ENCODE measurements around the gene APC2. TPM values are rescaled to one million over a fixed set of nuclear protein-coding genes. Genes with fewer than 3 reads are reported as not detected.

The APC2 gene
- total RNA-seq, 2 experiments from 2014 or later, result 0.07 to 0.29 TPM

- ChIA-PET CTCF (no interaction called here), POLR2A (interaction anchor here (0.6 to 1.7 kb wide), 7 partner anchors 11 to 162 kb away, joined by 3 to 4 read pairs (median 3); no protein-coding TSS in a partner anchor)
- intact Hi-C loops (cut with micrococcal nuclease), result no loop called here
- no peaks in the 10 kb centered on the region for H3K9me3 Mint-ChIP-seq
- TF ChIP-seq CTCF (IDR thresholded peaks at IDR 0.05), result no peak
- H3K27me3 Mint-ChIP-seq, result peaks cover 5% of the 10 kb centered on the region
- H3K27ac Mint-ChIP-seq, result no peak overlapping the region
- H3K4me3 Mint-ChIP-seq, result peak overlapping the region; percentile 27
- peaks cover 44% of the 10 kb centered on the region for H3K36me3 Mint-ChIP-seq (ENCODE audit: low read depth)
- DNase-seq (no peak), ATAC-seq (no peak)
- H3K4me1 Mint-ChIP-seq (ENCODE audit: low read depth), result peaks cover 42% of the 10 kb centered on the region
Observed at GRCh38 chr19:1441677-1442438, 8.1 kb upstream of the APC2 start.

- H3K4me1 Mint-ChIP-seq (ENCODE audit: low read depth), result peaks cover 29% of the 10 kb centered on the region
- ChIA-PET CTCF (interaction anchor here (0.7 to 2.8 kb wide), 16 partner anchors 8 to 201 kb away, joined by 3 to 13 read pairs (median 4); no protein-coding TSS in a partner anchor), POLR2A (interaction anchor here (0.7 to 2.4 kb wide), 6 partner anchors 8 to 45 kb away, joined by 3 to 5 read pairs (median 4); partner anchors contain the start of gene REEP6)
- H3K9me3 Mint-ChIP-seq, result no peaks in the 10 kb centered on the region
- DNase-seq (peak; percentile 84), ATAC-seq (peak; percentile 89)
- intact Hi-C loops (cut with micrococcal nuclease), result no loop called here
- no peak overlapping the region for H3K27ac Mint-ChIP-seq
- peaks cover 25% of the 10 kb centered on the region for H3K36me3 Mint-ChIP-seq (ENCODE audit: low read depth)
- peaks cover 30% of the 10 kb centered on the region for H3K27me3 Mint-ChIP-seq
- peak overlapping the region; percentile 60 for H3K4me3 Mint-ChIP-seq
- peak; percentile 99 for TF ChIP-seq CTCF (IDR thresholded peaks at IDR 0.05)
Observed at GRCh38 chr19:1445185-1445931, 4.6 kb upstream of the APC2 start.

- no peaks in the 10 kb centered on the region for H3K9me3 Mint-ChIP-seq
- intact Hi-C loops (cut with micrococcal nuclease), result no loop called here
- peaks cover 24% of the 10 kb centered on the region for H3K4me1 Mint-ChIP-seq (ENCODE audit: low read depth)
- no peak for DNase-seq
- H3K27me3 Mint-ChIP-seq, result peaks cover 37% of the 10 kb centered on the region
- ATAC-seq, result no peak
- no peak for TF ChIP-seq CTCF (IDR thresholded peaks at IDR 0.05)
- no peak overlapping the region for H3K27ac Mint-ChIP-seq
- ChIA-PET POLR2A (interaction anchor here (0.9 to 2.4 kb wide), 3 partner anchors 10 to 45 kb away, joined by 3 to 5 read pairs (median 4); partner anchors contain the start of gene REEP6), CTCF (interaction anchor here (0.7 to 2.8 kb wide), 10 partner anchors 7 to 172 kb away, joined by 3 to 13 read pairs (median 4); no protein-coding TSS in a partner anchor)
- no peak overlapping the region for H3K4me3 Mint-ChIP-seq
- H3K36me3 Mint-ChIP-seq (ENCODE audit: low read depth), result peaks cover 17% of the 10 kb centered on the region
Observed at GRCh38 chr19:1445932-1446712, 3.8 kb upstream of the APC2 start.

GRCh38 chr19:1446713-1447481 lies 3.0 kb upstream of the APC2 start:
- Mint-ChIP-seq H3K4me1 (ENCODE audit: low read depth) (peaks cover 21% of the 10 kb centered on the region), H3K27ac (no peak overlapping the region), H3K27me3 (peaks cover 43% of the 10 kb centered on the region), H3K36me3 (ENCODE audit: low read depth) (peaks cover 9% of the 10 kb centered on the region), H3K9me3 (no peaks in the 10 kb centered on the region), H3K4me3 (no peak overlapping the region)
- ATAC-seq (no peak), DNase-seq (no peak)
- POLR2A ChIA-PET, result interaction anchor here (0.9 to 2.4 kb wide), 2 partner anchors 9 to 33 kb away, joined by 4 to 5 read pairs; no protein-coding TSS in a partner anchor
- no peak for TF ChIP-seq CTCF (IDR thresholded peaks at IDR 0.05)
- intact Hi-C loops (cut with micrococcal nuclease), result no loop called here
- CTCF ChIA-PET, result interaction anchor here (1.0 to 1.2 kb wide), 3 partner anchors 9 to 16 kb away, joined by 3 read pairs; no protein-coding TSS in a partner anchor

Measured in activated CD8-positive, alpha-beta T cell treated with anti-CD3 and anti-CD28 coated beads for 36 hours (primary cell).